Memory B cell (primary cell): ENCODE data around the gene HUNK.
"Not testable (repeated sequence)": the region's sequence is repeated elsewhere in the genome, so short reads cannot be mapped to it uniquely, and the experiment has no call there.

Experiments used
- ATAC-seq: fragments of 150-1000 bp; cut with Tn5 transposase; 2 replicates; pipeline ENCODE4 v1.10.0; 2021; ENCODE audit warnings: low read depth, mild to moderate bottlenecking, moderate library complexity
- DNase-seq, 2 donors: peaks; one replicate each; pipeline ENCODE4 v3.0.0; 2022; ENCODE audit warnings: low spot score in 2 of 2
- H3K27ac Mint-ChIP-seq: one replicate; pipeline ENCODE4 v1.8.0; 2022; ENCODE audit warnings: mild to moderate bottlenecking, moderate library complexity, mixed read lengths
- H3K27me3 Mint-ChIP-seq: one replicate; pipeline ENCODE4 v1.8.0; 2022; ENCODE audit warnings: mixed read lengths
- H3K36me3 Mint-ChIP-seq: one replicate; pipeline ENCODE4 v1.8.0; 2022; ENCODE audit warnings: mild to moderate bottlenecking, mixed read lengths
- H3K4me1 Mint-ChIP-seq: one replicate; pipeline ENCODE4 v1.8.0; 2022; ENCODE audit warnings: mixed read lengths
- H3K4me3 Mint-ChIP-seq: one replicate; pipeline ENCODE4 v1.8.0; 2022; ENCODE audit warnings: mild to moderate bottlenecking, moderate library complexity, mixed read lengths
- H3K9me3 Mint-ChIP-seq: one replicate; pipeline ENCODE4 v1.8.0; 2022; ENCODE audit warnings: mixed read lengths

HUNK gene

DNA sequence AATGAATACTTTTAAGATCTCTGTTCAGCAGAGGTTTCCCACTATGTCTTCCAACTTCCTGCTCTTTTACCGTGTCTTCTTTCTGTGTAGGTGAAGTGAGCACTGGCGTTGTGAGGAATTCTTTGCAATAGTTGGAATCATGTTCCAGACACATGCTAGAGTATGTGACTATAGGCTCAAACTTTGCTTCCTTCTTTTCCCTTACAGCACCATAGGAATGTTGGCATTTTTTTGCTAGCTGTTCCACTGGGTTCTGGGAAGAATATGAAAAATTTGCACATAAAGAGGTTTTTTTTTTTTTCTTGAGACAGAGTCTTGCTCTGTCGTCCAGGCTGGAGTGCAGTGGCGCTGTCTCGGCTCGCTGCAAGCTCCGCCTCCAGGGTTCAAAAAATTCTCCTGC lies 15.7 kb upstream of the HUNK start:
- Mint-ChIP-seq H3K9me3 (peaks cover 4% of the 10 kb centered on the region), H3K27ac (no peak overlapping the region), H3K4me3 (no peak overlapping the region), H3K36me3 (peaks cover 1% of the 10 kb centered on the region), H3K27me3 (peaks cover 11% of the 10 kb centered on the region), H3K4me1 (no peaks in the 10 kb centered on the region)
- DNase-seq, result no peak
- no peak for ATAC-seq

DNA sequence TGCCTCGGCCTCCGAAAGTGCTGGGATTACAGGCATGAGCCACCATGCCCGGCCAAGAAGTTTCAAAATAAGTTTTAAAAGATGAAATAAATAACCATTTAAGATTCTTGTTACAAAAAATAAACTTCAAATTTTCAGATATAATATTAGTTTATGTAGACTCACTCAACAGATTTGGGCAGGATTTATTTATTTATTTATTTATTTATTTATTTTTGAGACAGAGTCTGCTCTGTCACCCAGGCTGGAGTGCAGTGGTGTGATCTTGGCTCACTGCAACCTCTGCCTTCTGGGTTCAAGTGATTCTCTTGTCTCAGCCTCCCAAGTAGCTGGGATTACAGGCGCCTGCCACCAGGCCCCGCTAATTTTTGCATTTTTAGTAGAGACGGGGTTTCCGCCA lies 15.2 kb upstream of the HUNK start:
- not testable (repeated sequence) for DNase-seq, H3K4me3 Mint-ChIP-seq, H3K27ac Mint-ChIP-seq, H3K4me1 Mint-ChIP-seq, H3K9me3 Mint-ChIP-seq, H3K27me3 Mint-ChIP-seq, H3K36me3 Mint-ChIP-seq, ATAC-seq

DNA sequence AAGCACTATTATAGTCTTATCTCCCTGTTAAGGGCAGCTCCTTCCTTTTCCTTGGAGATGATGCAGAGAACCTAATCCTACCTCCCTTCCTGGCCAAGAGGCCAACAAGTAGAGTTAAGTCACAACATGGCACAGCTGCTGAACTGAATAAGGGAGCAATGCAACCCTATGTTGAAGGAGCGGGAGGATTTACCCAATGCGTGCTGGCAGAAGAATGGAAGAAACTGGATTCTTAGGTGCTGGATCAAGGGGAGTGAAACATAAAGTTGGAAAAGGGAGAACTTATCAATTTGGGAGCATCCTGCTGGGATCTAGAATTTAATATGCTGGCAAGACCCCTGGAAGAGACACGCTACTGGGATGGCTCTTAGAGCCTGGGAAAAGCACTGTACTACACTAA lies 12.0 kb upstream of the HUNK start:
- peaks cover 2% of the 10 kb centered on the region for H3K36me3 Mint-ChIP-seq
- H3K9me3 Mint-ChIP-seq, result peaks cover 4% of the 10 kb centered on the region
- no peak overlapping the region for H3K4me3 Mint-ChIP-seq
- no peak overlapping the region for H3K27ac Mint-ChIP-seq
- ATAC-seq (no peak), DNase-seq (no peak)
- peaks cover 12% of the 10 kb centered on the region for H3K27me3 Mint-ChIP-seq
- H3K4me1 Mint-ChIP-seq, result peaks cover 3% of the 10 kb centered on the region

DNA sequence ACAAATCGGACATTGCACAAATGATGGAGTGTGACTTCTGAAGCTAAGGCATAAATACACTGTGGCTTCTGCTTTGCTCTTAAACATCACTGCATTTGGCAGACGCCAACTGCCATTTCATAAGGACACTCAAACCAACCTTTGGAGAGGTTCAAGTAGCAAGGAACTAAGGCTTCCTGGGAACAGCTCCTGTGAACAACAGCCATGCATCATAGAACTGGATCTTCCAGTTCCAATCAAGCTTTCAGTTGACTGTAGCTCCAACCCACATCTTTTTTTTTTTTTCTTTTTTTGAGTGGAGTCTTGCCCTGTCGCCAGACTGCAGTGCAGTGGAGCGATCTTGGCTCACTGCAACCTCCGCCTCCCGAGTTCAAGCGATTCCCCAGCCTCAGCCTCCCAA lies 10.7 kb upstream of the HUNK start:
- Mint-ChIP-seq H3K27me3 (peaks cover 12% of the 10 kb centered on the region), H3K4me3 (no peak overlapping the region), H3K36me3 (peaks cover 2% of the 10 kb centered on the region), H3K9me3 (peaks cover 4% of the 10 kb centered on the region), H3K4me1 (peaks cover 3% of the 10 kb centered on the region), H3K27ac (no peak overlapping the region)
- DNase-seq (no peak), ATAC-seq (no peak)

DNA sequence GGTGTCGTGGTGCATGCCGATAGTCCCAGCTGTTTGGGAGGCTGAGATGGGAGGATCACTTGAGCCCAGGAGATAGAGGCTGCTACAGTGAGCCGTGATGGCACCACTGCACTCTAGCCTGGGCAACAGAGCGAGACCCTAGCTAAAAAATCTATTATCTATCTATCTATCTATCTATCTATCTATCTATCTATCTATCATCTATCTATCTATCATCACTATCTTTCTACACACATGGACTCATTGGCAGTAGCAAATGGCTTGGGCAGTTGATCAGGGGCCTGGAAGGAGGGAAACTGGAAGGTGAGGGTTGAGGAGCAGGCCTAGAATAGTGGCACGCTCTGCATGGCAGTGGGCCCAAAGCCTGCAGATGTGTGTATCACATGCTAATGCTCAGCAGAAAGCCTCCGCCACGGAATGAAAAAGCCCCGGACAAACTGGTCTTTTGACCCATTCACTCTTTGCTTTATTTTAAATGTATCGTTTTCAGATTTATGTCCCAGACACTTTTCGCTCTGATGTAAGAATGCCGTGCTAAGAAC lies 7.3 kb upstream of the HUNK start:
- Mint-ChIP-seq H3K9me3 (peaks cover 4% of the 10 kb centered on the region), H3K36me3 (peaks cover 2% of the 10 kb centered on the region), H3K27me3 (peaks cover 12% of the 10 kb centered on the region), H3K4me1 (peaks cover 3% of the 10 kb centered on the region), H3K27ac (no peak overlapping the region), H3K4me3 (no peak overlapping the region)
- DNase-seq, result no peak
- ATAC-seq, result no peak

DNA sequence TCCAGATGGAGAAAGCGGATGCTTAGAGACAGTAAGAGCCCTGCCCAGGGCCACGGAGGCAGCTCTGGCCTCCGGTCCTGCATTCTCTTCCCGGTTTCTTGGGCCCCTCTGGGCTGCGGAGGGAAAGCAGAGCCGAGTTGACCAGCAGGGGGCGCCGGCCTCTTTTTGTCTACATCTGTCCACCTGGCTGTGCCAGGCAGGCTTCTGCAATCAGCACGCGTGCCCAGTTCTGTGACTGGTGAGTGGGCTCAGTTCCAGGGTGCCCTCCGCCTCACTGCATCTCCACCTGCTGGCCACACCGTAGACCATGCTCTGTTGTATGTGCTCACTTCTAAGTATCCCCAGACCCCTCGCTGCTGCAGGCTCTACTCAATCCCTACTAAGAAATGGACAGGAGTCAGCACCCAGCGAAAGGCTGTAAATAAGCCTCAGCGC lies 6.7 kb upstream of the HUNK start:
- Mint-ChIP-seq H3K4me1 (peaks cover 3% of the 10 kb centered on the region), H3K9me3 (peaks cover 2% of the 10 kb centered on the region), H3K36me3 (peaks cover 2% of the 10 kb centered on the region), H3K27me3 (peaks cover 12% of the 10 kb centered on the region), H3K27ac (no peak overlapping the region), H3K4me3 (no peak overlapping the region)
- ATAC-seq, result peak; percentile 71
- peak; percentile 43 to 60 for DNase-seq

DNA sequence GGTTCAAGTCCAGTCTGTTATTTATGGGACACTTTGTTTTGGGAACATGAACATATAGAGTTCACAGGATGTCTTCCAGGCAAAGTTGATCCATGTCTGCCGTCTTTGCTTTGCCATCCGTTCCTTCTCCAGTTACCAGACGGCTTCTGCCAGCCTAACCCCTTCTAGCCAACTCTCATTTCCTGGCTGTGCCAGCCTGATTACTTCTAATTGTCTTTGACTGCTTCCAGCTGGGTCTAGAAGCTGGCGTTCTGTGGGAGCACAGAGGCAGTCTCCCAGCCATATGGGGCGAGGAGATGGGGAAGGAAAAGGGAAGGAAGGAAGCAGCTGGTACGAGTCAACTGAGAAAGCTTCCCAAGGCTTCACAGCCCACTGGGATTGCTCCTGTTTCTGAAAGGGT lies 3.1 kb upstream of the HUNK start:
- ATAC-seq (no peak), DNase-seq (no peak)
- Mint-ChIP-seq H3K9me3 (peaks cover 2% of the 10 kb centered on the region), H3K27ac (no peak overlapping the region), H3K4me1 (peaks cover 9% of the 10 kb centered on the region), H3K4me3 (no peak overlapping the region), H3K36me3 (peaks cover 2% of the 10 kb centered on the region), H3K27me3 (peaks cover 20% of the 10 kb centered on the region)

DNA sequence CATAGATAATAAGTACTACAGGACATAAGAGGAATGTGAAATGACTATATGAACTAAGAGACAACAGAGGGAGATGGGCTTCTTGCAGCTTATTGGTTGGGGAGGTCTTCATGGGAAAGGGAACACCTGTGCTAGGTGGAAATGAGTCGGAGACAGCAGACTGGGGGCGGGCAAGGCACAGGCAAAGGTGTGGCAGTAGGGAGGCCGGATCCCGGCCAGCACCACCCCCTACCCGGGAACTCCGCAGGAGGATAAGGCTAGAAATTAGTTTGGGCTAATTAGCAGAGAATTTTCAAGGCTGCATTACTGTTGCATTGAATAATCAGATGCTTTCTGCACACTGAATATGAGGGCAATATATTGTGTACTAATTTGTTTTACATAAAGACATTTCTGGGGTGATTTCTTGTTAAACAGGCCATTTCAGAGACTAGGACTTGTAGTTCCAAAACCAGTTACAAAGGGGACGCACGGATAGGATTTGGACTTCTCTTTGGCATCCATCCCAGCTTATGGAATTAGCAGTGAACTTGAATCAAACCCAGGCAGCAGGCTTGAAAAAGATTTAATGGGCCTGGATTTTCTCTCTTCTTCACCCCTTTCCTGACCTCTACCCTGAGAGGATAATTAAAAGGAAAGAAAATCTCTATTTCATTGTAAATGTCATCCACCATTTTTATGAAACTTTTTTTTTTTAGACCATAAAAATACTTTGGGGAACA lies 2.2 kb upstream of the HUNK start:
- no peak for ATAC-seq
- Mint-ChIP-seq H3K36me3 (no peaks in the 10 kb centered on the region), H3K27me3 (peaks cover 20% of the 10 kb centered on the region), H3K27ac (no peak overlapping the region), H3K4me3 (no peak overlapping the region), H3K4me1 (peaks cover 7% of the 10 kb centered on the region), H3K9me3 (no peaks in the 10 kb centered on the region)
- no peak for DNase-seq

DNA sequence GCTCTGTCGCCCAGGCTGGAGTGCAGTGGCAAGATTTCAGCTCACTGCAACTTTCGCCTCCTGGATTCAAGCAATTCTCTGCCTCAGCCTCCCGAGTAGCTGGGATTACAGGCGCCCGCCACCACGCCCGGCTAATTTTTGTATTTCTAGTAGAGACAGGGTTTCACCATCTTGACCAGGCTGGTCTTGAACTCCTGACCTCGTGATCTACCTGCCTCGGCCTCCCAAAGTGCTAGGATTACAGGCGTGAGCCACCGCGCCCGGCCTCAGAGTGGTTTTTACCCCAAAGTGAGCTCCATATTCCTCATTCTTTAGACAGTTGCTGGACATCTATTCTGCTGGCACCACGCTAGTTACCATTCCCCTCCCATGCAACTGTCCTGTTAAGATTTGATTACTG lies 1.4 kb upstream of the HUNK start:
- not testable (repeated sequence) for H3K27ac Mint-ChIP-seq, H3K9me3 Mint-ChIP-seq, DNase-seq, H3K36me3 Mint-ChIP-seq, H3K4me1 Mint-ChIP-seq, ATAC-seq
- H3K27me3 Mint-ChIP-seq, result peaks cover 22% of the 10 kb centered on the region
- peak overlapping the region; percentile 84 for H3K4me3 Mint-ChIP-seq

DNA sequence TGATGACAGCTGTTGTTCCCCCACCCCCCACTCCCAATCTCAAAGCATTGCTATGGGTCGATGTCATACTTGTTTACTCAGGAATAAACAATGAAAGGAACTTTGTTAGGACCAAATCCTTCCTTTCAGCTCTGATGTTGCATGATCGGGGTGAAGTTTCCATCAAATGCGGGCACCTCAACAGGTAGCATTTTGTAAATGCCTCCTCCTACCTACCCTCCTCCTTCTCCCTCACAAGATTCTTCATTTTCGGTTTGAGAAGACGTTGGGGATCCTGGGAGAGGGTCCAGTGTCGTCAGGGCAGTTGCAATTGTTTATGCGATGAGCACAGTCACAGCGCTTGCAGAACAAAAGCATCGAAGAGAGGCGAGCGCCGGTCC lies 758 bp upstream of the HUNK start:
- Mint-ChIP-seq H3K4me3 (peak overlapping the region; percentile 84), H3K27ac (no peak overlapping the region), H3K27me3 (peaks cover 22% of the 10 kb centered on the region), H3K9me3 (no peaks in the 10 kb centered on the region), H3K36me3 (no peaks in the 10 kb centered on the region), H3K4me1 (peaks cover 7% of the 10 kb centered on the region)
- DNase-seq (no peak), ATAC-seq (no peak)

DNA sequence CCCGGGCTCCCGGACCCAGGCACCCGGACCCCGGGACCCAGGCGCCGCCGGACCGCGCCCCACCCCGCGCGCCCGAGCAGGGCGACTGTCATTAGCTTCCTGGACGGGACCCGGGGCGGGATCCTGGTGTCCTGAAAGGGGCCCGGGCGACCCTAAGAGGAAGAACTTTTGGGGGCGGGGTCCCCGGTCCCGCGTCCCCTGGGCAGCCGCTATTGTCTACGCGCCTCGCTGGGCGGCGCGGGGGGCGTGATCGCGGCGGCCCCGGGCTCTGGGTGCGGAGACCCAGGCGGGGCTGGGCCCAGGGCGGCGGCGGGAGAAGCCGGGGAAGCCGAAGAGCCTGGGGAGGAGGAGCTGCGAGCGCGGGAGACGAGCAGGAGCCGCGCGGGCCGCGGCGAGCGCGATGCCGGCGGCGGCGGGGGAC lies 465 bp downstream of the HUNK start:
- DNase-seq (peak in 1 of 2 donors; percentile 22), ATAC-seq (peak; percentile 16)
- peaks cover 7% of the 10 kb centered on the region for H3K4me1 Mint-ChIP-seq
- H3K4me3 Mint-ChIP-seq, result peak overlapping the region; percentile 12
- no peaks in the 10 kb centered on the region for H3K9me3 Mint-ChIP-seq
- H3K36me3 Mint-ChIP-seq, result no peaks in the 10 kb centered on the region
- peaks cover 25% of the 10 kb centered on the region for H3K27me3 Mint-ChIP-seq
- no peak overlapping the region for H3K27ac Mint-ChIP-seq

DNA sequence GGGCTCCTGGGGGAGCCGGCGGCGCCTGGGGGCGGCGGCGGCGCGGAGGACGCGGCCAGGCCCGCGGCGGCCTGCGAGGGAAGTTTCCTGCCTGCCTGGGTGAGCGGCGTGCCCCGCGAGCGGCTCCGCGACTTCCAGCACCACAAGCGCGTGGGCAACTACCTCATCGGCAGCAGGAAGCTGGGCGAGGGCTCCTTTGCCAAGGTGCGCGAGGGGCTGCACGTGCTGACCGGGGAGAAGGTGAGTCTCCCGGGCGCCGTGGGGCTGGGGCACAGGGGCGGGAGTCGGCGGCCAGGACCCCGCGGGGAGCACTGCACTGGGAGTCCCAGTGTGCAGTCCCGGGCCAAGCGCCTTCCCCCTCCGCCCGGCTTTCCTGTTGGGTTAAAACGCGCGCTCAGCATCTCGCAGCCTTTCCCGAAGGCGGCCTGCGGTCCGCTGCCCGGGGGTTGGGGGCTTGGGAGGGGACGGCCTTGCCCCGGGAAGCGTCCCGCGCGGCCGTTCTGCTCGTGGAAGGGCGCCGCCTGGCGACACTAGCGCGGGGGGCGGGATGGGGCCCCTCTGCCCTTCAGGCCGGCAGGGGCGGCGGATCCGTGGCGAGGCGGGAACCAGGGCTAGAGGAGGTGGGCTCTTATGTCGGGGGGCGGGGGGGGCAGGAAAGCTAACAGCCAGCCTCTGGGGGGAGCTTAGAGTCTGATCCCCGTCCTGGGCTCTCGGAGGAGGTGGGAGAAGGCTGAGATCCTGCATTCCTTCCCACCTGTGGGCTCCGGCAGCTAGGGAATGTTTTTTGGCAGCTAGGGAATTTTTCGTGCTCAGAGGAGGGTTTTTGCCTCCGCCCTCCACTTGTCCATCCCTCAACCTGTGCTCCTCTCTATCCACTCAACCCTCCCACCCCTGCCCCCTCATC lies 1.1 kb downstream of the HUNK start:
- H3K4me1 Mint-ChIP-seq, result peaks cover 7% of the 10 kb centered on the region
- H3K4me3 Mint-ChIP-seq, result peak overlapping the region; percentile 66

DNA sequence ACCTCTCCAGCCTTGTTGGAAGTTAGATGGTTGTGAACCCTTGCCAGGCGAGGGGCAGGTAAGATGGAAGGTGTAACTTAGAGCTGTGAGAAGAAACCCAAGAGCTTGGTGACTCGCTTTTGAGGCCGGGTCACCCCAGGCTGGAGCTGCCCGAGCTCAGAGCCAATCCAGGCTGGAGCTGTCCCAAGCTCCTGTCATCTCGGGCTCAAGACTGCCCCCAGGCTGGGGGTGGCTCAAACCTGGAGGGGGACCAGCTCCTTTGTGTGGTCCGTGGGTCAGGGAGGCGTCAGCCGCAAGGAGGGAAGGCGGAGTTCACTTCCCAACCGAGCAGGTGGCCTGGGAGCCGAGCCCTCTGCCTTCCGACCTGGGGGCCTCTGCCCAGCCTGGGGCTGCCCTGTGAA lies 2.0 kb downstream of the HUNK start:
- Mint-ChIP-seq H3K27ac (no peak overlapping the region), H3K4me1 (peaks cover 7% of the 10 kb centered on the region), H3K27me3 (peaks cover 24% of the 10 kb centered on the region), H3K9me3 (no peaks in the 10 kb centered on the region), H3K4me3 (peak overlapping the region; percentile 76), H3K36me3 (no peaks in the 10 kb centered on the region)
- ATAC-seq (no peak), DNase-seq (no peak)

More for the DNA sequence above, 1.1 kb downstream of the HUNK start:
- Mint-ChIP-seq H3K36me3 (no peaks in the 10 kb centered on the region), H3K9me3 (no peaks in the 10 kb centered on the region), H3K27ac (no peak overlapping the region), H3K27me3 (peaks cover 23% of the 10 kb centered on the region)
- peak; percentile 48 to 52 for DNase-seq
- ATAC-seq, result peak; percentile 70

DNA sequence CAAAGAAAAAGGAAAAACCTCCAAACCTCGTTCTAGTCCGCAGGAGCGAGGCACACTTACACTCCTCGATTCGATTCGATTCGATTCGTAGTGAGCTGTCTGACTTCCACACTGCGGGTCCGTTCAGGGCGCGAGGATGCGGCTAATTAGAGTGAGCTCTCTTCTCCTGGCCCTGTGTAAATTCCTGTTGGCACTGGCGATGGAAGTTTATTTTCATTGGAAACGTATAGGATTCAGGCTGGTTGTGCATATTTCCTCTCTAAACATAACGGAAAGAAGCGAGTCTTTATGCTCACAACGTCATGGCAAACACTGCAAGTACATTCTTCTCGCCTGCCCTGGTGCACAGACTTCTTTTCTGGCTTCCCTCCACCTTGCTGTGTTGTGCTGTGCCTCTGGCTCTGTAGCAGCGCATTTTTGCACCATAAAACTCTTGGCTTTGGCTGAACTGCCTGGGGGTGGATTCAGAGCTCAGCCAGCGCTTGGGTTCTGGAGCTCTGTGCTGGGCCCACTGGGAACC lies 2.7 kb downstream of the HUNK start:
- Mint-ChIP-seq H3K27me3 (peaks cover 25% of the 10 kb centered on the region), H3K27ac (no peak overlapping the region), H3K4me3 (no peak overlapping the region), H3K4me1 (peaks cover 7% of the 10 kb centered on the region), H3K36me3 (no peaks in the 10 kb centered on the region), H3K9me3 (no peaks in the 10 kb centered on the region)
- ATAC-seq (no peak), DNase-seq (no peak)
